Ascending aorta (tissue), 2 donors: ENCODE measurements around the gene SARNP. TPM values are rescaled to one million over a fixed set of nuclear protein-coding genes. Genes with fewer than 3 reads are reported as not detected.

Source experiments
- DNase-seq, 2 donors: peaks; one replicate each; pipeline ENCODE4 v3.0.0-alpha.2; 2019; ENCODE audit warnings: low spot score in 2 of 2
- H3K27ac ChIP-seq, 2 donors: fragments of 200-600 bp; sonication (generic); one replicate each; pipeline ENCODE4 v1.5.1; 2016 to 2017; ENCODE audit warnings: mild to moderate bottlenecking in 1 of 2
- H3K27me3 ChIP-seq: fragments of 200-600 bp; sonication (generic); one replicate; pipeline ENCODE4 v1.5.1; 2017
- H3K36me3 ChIP-seq, 2 donors: fragments of 200-600 bp; sonication (generic); one replicate each; pipeline ENCODE4 v1.5.1; 2016
- H3K4me1 ChIP-seq, 2 donors: fragments of 200-600 bp; sonication (generic); one replicate each; pipeline ENCODE4 v1.5.1; 2016 to 2017; ENCODE audit warnings: mild to moderate bottlenecking in 1 of 2
- H3K4me3 ChIP-seq, 2 donors: fragments of 200-600 bp; sonication (generic); one replicate each; pipeline ENCODE4 v1.5.1; 2016 to 2017; ENCODE audit warnings: mild to moderate bottlenecking in 1 of 2
- H3K9me3 ChIP-seq, 2 donors: fragments of 200-600 bp; sonication (generic); one replicate each; pipeline ENCODE4 v1.5.1; 2016
- CTCF ChIP-seq, 3 experiments: fragments of 200-600 bp in 2 of 3; fragments of 450-650 bp in 1 of 3; sonication (generic) in 2 of 3; IDR thresholded peaks; one replicate each; pipeline ENCODE4 v1.5.1; 2016 to 2019; ENCODE audit warnings: antibody characterized with exemption in 3 of 3, mild to moderate bottlenecking in 1 of 3, moderate library complexity in 1 of 3
- intact Hi-C: fragments of 100-400 bp; cut with DNase I; formaldehyde crosslinking; loops from one replicate; pipeline ENCODE4 v1.15.1; 2023
- total RNA-seq: library from RNA; depleted of rRNA; stranded (reverse); fragments of >200 nt; gene quantifications from one replicate; pipeline ENCODE4 v1.1.0, GENCODE V29; 2016

The SARNP gene
- total RNA-seq, 1 donor from 2014 or later: 13.4 TPM

- Histone ChIP-seq H3K36me3 (no peaks in the 10 kb centered on the region), H3K27me3 (no peaks in the 10 kb centered on the region), H3K4me1 (peaks cover 0 to 2% of the 10 kb centered on the region in 2 donors), H3K4me3 (no peak overlapping the region), H3K9me3 (peaks cover 5 to 9% of the 10 kb centered on the region in 2 donors), H3K27ac (peak overlapping the region in 1 of 2 donors; percentile 16)
- intact Hi-C loops: no loop called here
- no peak for TF ChIP-seq CTCF (IDR thresholded peaks at IDR 0.05)
- no peak for DNase-seq
These were observed 43.9 kb upstream of the SARNP start for GRCh38 chr12:55861396-55861795.

- no peaks in the 10 kb centered on the region for H3K36me3 ChIP-seq
- no peaks in the 10 kb centered on the region for H3K27me3 ChIP-seq
- peaks cover 4 to 25% of the 10 kb centered on the region in 2 donors for H3K4me1 ChIP-seq
- intact Hi-C loops: no loop called here
- no peak for TF ChIP-seq CTCF (IDR thresholded peaks at IDR 0.05)
- H3K9me3 ChIP-seq: no peaks in the 10 kb centered on the region
- no peak overlapping the region for H3K27ac ChIP-seq
- no peak overlapping the region for H3K4me3 ChIP-seq
- DNase-seq: no peak
These were observed 35.2 kb upstream of the SARNP start for GRCh38 chr12:55852740-55853139.

GRCh38 chr12:55850893-55851292, 33.4 kb upstream of the SARNP start:
- intact Hi-C loops: no loop called here
- H3K27ac ChIP-seq: peak overlapping the region; percentile 99

GRCh38 chr12:55850401-55850800, 32.9 kb upstream of the SARNP start:
- DNase-seq: no peak
- intact Hi-C loops: no loop called here
- no peaks in the 10 kb centered on the region for H3K9me3 ChIP-seq
- peak overlapping the region; percentile 99 for H3K27ac ChIP-seq
- no peak overlapping the region for H3K4me3 ChIP-seq
- TF ChIP-seq CTCF (IDR thresholded peaks at IDR 0.05): no peak
- peaks cover 4 to 44% of the 10 kb centered on the region in 2 donors for H3K4me1 ChIP-seq
- no peaks in the 10 kb centered on the region for H3K27me3 ChIP-seq
- no peaks in the 10 kb centered on the region for H3K36me3 ChIP-seq

More at GRCh38 chr12:55850893-55851292, 33.4 kb upstream of the SARNP start:
- TF ChIP-seq CTCF (IDR thresholded peaks at IDR 0.05): no peak
- Histone ChIP-seq H3K9me3 (no peaks in the 10 kb centered on the region), H3K36me3 (no peaks in the 10 kb centered on the region), H3K4me3 (no peak overlapping the region), H3K27me3 (no peaks in the 10 kb centered on the region), H3K4me1 (peaks cover 4 to 41% of the 10 kb centered on the region in 2 donors)
- DNase-seq: no peak

GRCh38 chr12:55849616-55850343, 32.3 kb upstream of the SARNP start:
- H3K27ac ChIP-seq: peak overlapping the region; percentile 99
- no peak for TF ChIP-seq CTCF (IDR thresholded peaks at IDR 0.05)

More at GRCh38 chr12:55849616-55850343, 32.3 kb upstream of the SARNP start:
- DNase-seq: no peak
- Histone ChIP-seq H3K4me1 (peaks cover 4 to 47% of the 10 kb centered on the region in 2 donors), H3K4me3 (no peak overlapping the region), H3K27me3 (no peaks in the 10 kb centered on the region), H3K9me3 (no peaks in the 10 kb centered on the region), H3K36me3 (no peaks in the 10 kb centered on the region)
- intact Hi-C loops: loop anchor here (10.0 kb wide), 2 partner anchors 675 to 1415 kb away; partner anchors contain the start of gene RBMS2
